HEK293T (cell line): ENCODE data around the gene PITRM1.

Source experiments
- ARNT ChIP-seq: fragments of 450-650 bp; IDR thresholded peaks from 2 replicates; pipeline ENCODE4 v1.6.1; 2017; ENCODE audit warnings: mild to moderate bottlenecking
- BHLHE40 ChIP-seq: fragments of 450-650 bp; IDR thresholded peaks from 2 replicates; pipeline ENCODE4 v1.6.1; 2016; ENCODE audit warnings: mild to moderate bottlenecking, moderate library complexity, borderline replicate concordance
- ELF4 ChIP-seq: fragments of 450-650 bp; IDR thresholded peaks from 2 replicates; pipeline ENCODE4 v1.6.1; 2017; ENCODE audit warnings: antibody characterized with exemption
- L3MBTL2 ChIP-seq: fragments of 450-650 bp; conservative IDR thresholded peaks from 2 replicates; pipeline ENCODE4 v1.6.1; 2016; ENCODE audit warnings: mild to moderate bottlenecking
- NFRKB ChIP-seq: fragments of 450-650 bp; IDR thresholded peaks from 2 replicates; pipeline ENCODE4 v1.6.1; 2016; ENCODE audit warnings: mild to moderate bottlenecking, moderate library complexity
- SP1 ChIP-seq: fragments of 450-650 bp; IDR thresholded peaks from 2 replicates; pipeline ENCODE4 v1.6.1; 2017
- SUZ12 ChIP-seq: fragments of 450-650 bp; IDR thresholded peaks from 2 replicates; pipeline ENCODE4 v1.6.1; 2016; ENCODE audit warnings: mild to moderate bottlenecking
- ZNF384 ChIP-seq: fragments of 450-650 bp; IDR thresholded peaks from 2 replicates; pipeline ENCODE4 v1.6.1; 2016

GRCh38 chr10:3217853-3218252 lies 45.3 kb upstream of the PITRM1 start:
- no peak for TF ChIP-seq ARNT
- TF ChIP-seq ELF4 = no peak
- TF ChIP-seq ZNF384 = no peak
- TF ChIP-seq NFRKB = no peak
- no peak for TF ChIP-seq SP1
- no peak for TF ChIP-seq SUZ12
- no peak for TF ChIP-seq BHLHE40
- TF ChIP-seq L3MBTL2 = no peak
